OCI-M1 (cell line): ENCODE data around the gene SPINT2.
"Not testable (repeated sequence)": the region's sequence is repeated elsewhere in the genome, so short reads cannot be mapped to it uniquely, and the experiment has no call there.

Experiments used
- DNase-seq: peaks from one replicate; lab custom pipeline; 2025; lab: John Stamatoyannopoulos, UW

Gene SPINT2

GRCh38 chr19:38320969-38321339 is 56.6 kb downstream of the SPINT2 start:
- DNase-seq = no peak

GRCh38 chr19:38321646-38322196 is 57.3 kb downstream of the SPINT2 start:
- peak; percentile 37 for DNase-seq

- DNase-seq = no peak
These were observed 58.9 kb downstream of the SPINT2 start for GRCh38 chr19:38323291-38323690.

GRCh38 chr19:38324431-38324830 is 60.1 kb downstream of the SPINT2 start:
- no peak for DNase-seq

GRCh38 chr19:38326591-38326990 is 62.2 kb downstream of the SPINT2 start:
- DNase-seq = no peak

GRCh38 chr19:38329651-38330050 is 65.3 kb downstream of the SPINT2 start:
- no peak for DNase-seq

- DNase-seq = no peak
These were observed 67.4 kb downstream of the SPINT2 start for GRCh38 chr19:38331728-38332127.

GRCh38 chr19:38333245-38333644 is 68.9 kb downstream of the SPINT2 start:
- DNase-seq = no peak

- DNase-seq = peak; percentile 98
These were observed 71.7 kb downstream of the SPINT2 start for GRCh38 chr19:38335949-38336637.

GRCh38 chr19:38336638-38337359 is 72.4 kb downstream of the SPINT2 start:
- DNase-seq = peak; percentile 99

- no peak for DNase-seq
These were observed 72.9 kb downstream of the SPINT2 start for GRCh38 chr19:38337360-38337653.

GRCh38 chr19:38339011-38339410 is 74.6 kb downstream of the SPINT2 start:
- DNase-seq = not testable (repeated sequence)

- no peak for DNase-seq
These were observed 76.6 kb downstream of the SPINT2 start for GRCh38 chr19:38340927-38341326.
